ENCODE results near the gene IL6. TPM values are rescaled to one million over a fixed set of nuclear protein-coding genes. Genes with fewer than 3 reads are reported as not detected.

IL6 gene
- total and polyA plus RNA-seq, 9 of the 15 experiments (the other 6 are each of a cell fraction or from before 2014, with no cell fraction given) = 0.76 to 2.9 (median 1.5) TPM

- Histone ChIP-seq H3K9me1 (ENCODE audit: control insufficient read depth, insufficient read depth, low read length) (no peaks in the 10 kb centered on the region), H3K27me3 (ENCODE audit: control insufficient read depth in 2 of 2, insufficient read depth in 2 of 2, low read length in 2 of 2) (no peaks in the 10 kb centered on the region), H4K20me1 (replicated peaks; ENCODE audit: control insufficient read depth, insufficient read depth, low read length) (no peaks in the 10 kb centered on the region), H3K4me3 (no peak overlapping the region), H3K27ac (ENCODE audit: extremely low read depth, low read depth, low read length) (no peak overlapping the region), H3K79me2 (ENCODE audit: control insufficient read depth, insufficient read depth, low read length) (no peaks in the 10 kb centered on the region), H3K4me2 (ENCODE audit: insufficient read depth, low read length) (peak overlapping the region; percentile 3; the same call in 1 of the 2 replicates), H3K9ac (ENCODE audit: insufficient read depth in 1 of 2, low read depth in 2 of 2, low read length in 2 of 2) (no peak overlapping the region), H3K9me3 (replicated peaks; ENCODE audit: control insufficient read depth, insufficient read depth, low read depth, low read length) (no peaks in the 10 kb centered on the region), H2AFZ (ENCODE audit: low read depth, low read length) (peak overlapping the region; percentile 43), H3K4me1 (replicated peaks in 1 of 2; ENCODE audit: control insufficient read depth in 2 of 2, insufficient read depth in 2 of 2, low read length in 2 of 2) (peaks cover 0 to 5% of the 10 kb centered on the region in 2 experiments; a peak in 1 of 5 replicates), H3K36me3 (ENCODE audit: control insufficient read depth, insufficient read depth, low read length) (no peaks in the 10 kb centered on the region)
- no TSS peak for BruUV-seq (replicated peaks)
- intact Hi-C loops (cut with micrococcal nuclease) = loop anchor here (5.0 kb wide), 1 partner anchor 276 kb away; no protein-coding TSS in a partner anchor
- CTCF ChIA-PET (ENCODE audit: low intra/inter-chr PET ratio) = interaction anchor here (1.3 kb wide), 1 partner anchor 222 kb away, joined by 3 read pairs; no protein-coding TSS in a partner anchor
- DNase-seq (ENCODE audit: extremely low read depth in 1 of 4, low spot score in 3 of 4) (peak in 2 of 4 experiments; percentile 22 to 40), FAIRE-seq (peak; percentile 40), ATAC-seq (peak; percentile 51)
- in situ Hi-C loops (cut with MboI) = no loop called here
- WGBS (ENCODE audit: insufficient coverage, low coverage, missing lambda C conversion rate) = 26% methylated on average over 5 of the region's 5 CpGs
- TF ChIP-seq KLF16 (IDR thresholded peaks at IDR 0.05) (no peak), HMG20B (CRISPR knock-in tag; IDR thresholded peaks at IDR 0.05) (no peak), BHLHE40 (IDR thresholded peaks at IDR 0.05; ENCODE audit: low read length) (no peak), SMARCA4 (IDR thresholded peaks at IDR 0.05) (0 out of 2 replicates have a peak, but pooled peaks have one; percentile 33), DPF2 (IDR thresholded peaks at IDR 0.05) (0 out of 2 replicates have a peak, but pooled peaks have one; percentile 41), POLR2AphosphoS2 (IDR thresholded peaks at IDR 0.05; ENCODE audit: low read length) (no peak), SNRNP70 (optimal IDR thresholded peaks at IDR 0.05; ENCODE audit: low read depth, low read length) (no peak), ZNF79 (CRISPR knock-in tag; IDR thresholded peaks at IDR 0.05; ENCODE audit: low read depth) (no peak), CBFA2T3 (IDR thresholded peaks at IDR 0.05) (0 out of 2 replicates have a peak, but pooled peaks have one; percentile 24), TOE1 (IDR thresholded peaks at IDR 0.05; ENCODE audit: borderline replicate concordance) (no peak), TOE1 (CRISPR knock-in tag; IDR thresholded peaks at IDR 0.05; ENCODE audit: borderline replicate concordance, low read depth) (no peak), ATF7 (IDR thresholded peaks at IDR 0.05) (no peak), TEAD4 (IDR thresholded peaks at IDR 0.05; ENCODE audit: low read length) (peak; percentile 25; the same call in 1 of the 2 replicates), TEAD4 (CRISPR knock-in tag; IDR thresholded peaks at IDR 0.05; ENCODE audit: borderline replicate concordance) (no peak), JUND (IDR thresholded peaks at IDR 0.05; ENCODE audit: borderline replicate concordance, low read depth, low read length) (peak; percentile 16; the same call in 1 of the 2 replicates), JUND (tag; IDR thresholded peaks at IDR 0.05; ENCODE audit: borderline replicate concordance, low read depth, low read length) (no peak), EP300 (IDR thresholded peaks at IDR 0.05; ENCODE audit: low read length) (peak; percentile 21; the same call in 1 of the 2 replicates), EGR1 (conservative IDR thresholded peaks at IDR 0.05) (peak; percentile 86), ZBTB11 (CRISPR knock-in tag; IDR thresholded peaks at IDR 0.05) (no peak)
- POLR2A ChIA-PET = interaction anchor here (1.2 kb wide), 1 partner anchor 54 kb away, joined by 4 read pairs; the partner anchor contains the start of gene IL6
Observed at GRCh38 chr7:22781230-22781711, 54.3 kb downstream of the IL6 start.
